OCI-LY1 (cell line): ENCODE measurements around the gene IQGAP3.

Experiments
- H2AFZ ChIP-seq: fragments of 200-600 bp; sonication (generic), shearing (Covaris generic); 2 replicates; pipeline ENCODE4 v1.6.0; 2014; ENCODE audit warnings: antibody characterized with exemption, mild to moderate bottlenecking, low read length
- H3F3A ChIP-seq: fragments of 200-600 bp; sonication (generic), shearing (Covaris generic); 2 replicates; pipeline ENCODE4 v1.6.0; 2014; ENCODE audit warnings: mild to moderate bottlenecking, antibody characterized with exemption, low read length, moderate library complexity; ENCODE audit not compliant: insufficient read depth
- H3K27ac ChIP-seq: fragments of 200-600 bp; sonication (generic); 2 replicates; pipeline ENCODE4 v1.5.1; 2014; ENCODE audit warnings: low read length, mixed run types, mild to moderate bottlenecking, low read depth; ENCODE audit not compliant: poor library complexity, severe bottlenecking
- H3K27me3 ChIP-seq: fragments of 200-600 bp; sonication (generic); 2 replicates; pipeline ENCODE4 v1.6.0; 2014; ENCODE audit warnings: antibody characterized with exemption, mild to moderate bottlenecking, low read length, moderate library complexity; ENCODE audit not compliant: insufficient read depth
- H3K36me3 ChIP-seq: fragments of 200-600 bp; sonication (generic); 2 replicates; pipeline ENCODE4 v1.6.1; 2014; ENCODE audit warnings: mild to moderate bottlenecking, antibody characterized with exemption, low read length, moderate library complexity, mixed read lengths; ENCODE audit not compliant: insufficient read depth
- H3K4me1 ChIP-seq: fragments of 200-600 bp; sonication (generic); 2 replicates; pipeline ENCODE4 v1.5.1; 2014; ENCODE audit warnings: mild to moderate bottlenecking, low read length, moderate library complexity; ENCODE audit not compliant: insufficient read depth, severe bottlenecking
- H3K4me2 ChIP-seq: fragments of 200-600 bp; sonication (generic), shearing (Covaris generic); 2 replicates; pipeline ENCODE4 v1.6.1; 2014; ENCODE audit warnings: low read length
- H3K4me3 ChIP-seq: fragments of 200-600 bp; sonication (generic); 2 replicates; pipeline ENCODE4 v1.5.1; 2014; ENCODE audit warnings: low read length, low read depth, mild to moderate bottlenecking, mixed read lengths; ENCODE audit not compliant: poor library complexity, severe bottlenecking
- H3K79me2 ChIP-seq: fragments of 200-600 bp; shearing (Covaris generic); 2 replicates; pipeline ENCODE4 v1.6.1; 2016; ENCODE audit warnings: mixed run types, low read length, mixed read lengths; ENCODE audit not compliant: insufficient read depth
- H3K9ac ChIP-seq: fragments of 200-600 bp; sonication (generic), shearing (Covaris generic); 2 replicates; pipeline ENCODE4 v1.6.1; 2014; ENCODE audit warnings: mild to moderate bottlenecking, low read length, mixed read lengths
- H3K9me2 ChIP-seq: fragments of 200-600 bp; sonication (generic), shearing (Covaris generic); 2 replicates; pipeline ENCODE4 v1.6.1; 2014; ENCODE audit warnings: low read depth, mild to moderate bottlenecking, low read length, mixed read lengths
- H3K9me3 ChIP-seq: fragments of 200-600 bp; shearing (Covaris generic); 2 replicates; pipeline ENCODE4 v1.6.1; 2014; ENCODE audit warnings: low read length, mixed read lengths
- H4K20me1 ChIP-seq: fragments of 200-600 bp; sonication (generic), shearing (Covaris generic); 2 replicates; pipeline ENCODE4 v1.6.0; 2016; ENCODE audit warnings: mild to moderate bottlenecking, low read length; ENCODE audit not compliant: insufficient read depth
- EZH2 ChIP-seq: fragments of 200-600 bp; sonication (generic), shearing (Covaris generic); IDR thresholded peaks from 2 replicates; pipeline ENCODE4 v1.8.0; 2017; ENCODE audit warnings: borderline replicate concordance, mixed run types, mild to moderate bottlenecking, antibody characterized with exemption, low read length, moderate library complexity, mixed read lengths
- TF ChIP-seq, protein P1 (sequence below): fragments of 200-600 bp; sonication (generic), shearing (Covaris generic); IDR thresholded peaks from 2 replicates; pipeline ENCODE4 v1.5.1; 2017; ENCODE audit warnings: mild to moderate bottlenecking, antibody characterized with exemption, low read length, moderate library complexity, mixed read lengths

IQGAP3 gene

DNA sequence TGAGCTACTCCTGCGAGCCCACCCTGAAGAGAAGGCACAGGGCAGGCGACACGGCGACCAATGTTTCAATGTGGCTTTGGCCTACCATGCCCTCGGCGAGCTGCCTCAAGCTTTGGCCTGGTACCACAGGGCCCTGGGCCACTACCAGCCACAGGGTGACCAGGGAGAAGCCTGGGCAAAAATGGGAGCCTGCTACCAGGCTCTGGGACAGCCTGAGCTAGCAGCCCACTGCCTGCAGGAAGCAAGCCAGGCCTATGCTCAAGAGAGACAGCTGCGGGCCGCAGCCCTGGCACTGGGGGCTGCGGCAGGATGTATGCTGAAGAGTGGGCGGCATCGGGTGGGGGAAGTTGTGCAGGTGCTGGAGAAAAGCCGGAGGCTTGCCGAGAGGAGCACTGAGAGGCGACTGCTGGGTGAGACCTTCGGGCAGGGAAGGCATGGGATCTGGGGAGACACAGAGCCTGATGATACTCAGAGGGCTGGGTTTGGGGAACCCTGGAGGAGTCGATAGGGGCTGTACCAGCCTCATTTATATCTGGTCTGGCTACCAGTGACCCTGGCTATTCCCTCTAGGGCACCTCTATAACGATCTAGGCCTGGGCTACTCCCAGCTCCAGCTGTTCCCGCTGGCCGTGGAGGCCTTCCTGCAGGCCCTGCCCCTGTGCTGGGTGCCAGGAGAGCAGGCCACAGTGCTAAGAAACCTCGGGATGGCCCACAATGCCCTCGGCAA lies 9.5 kb upstream of the IQGAP3 start:
- no peaks in the 10 kb centered on the region for H3K9me3 ChIP-seq
- H3K9ac ChIP-seq, result no peak overlapping the region
- H2AFZ ChIP-seq, result no peak overlapping the region
- no peaks in the 10 kb centered on the region for H3K27me3 ChIP-seq
- no peak for TF ChIP-seq EZH2
- TF ChIP-seq, protein P1, sequence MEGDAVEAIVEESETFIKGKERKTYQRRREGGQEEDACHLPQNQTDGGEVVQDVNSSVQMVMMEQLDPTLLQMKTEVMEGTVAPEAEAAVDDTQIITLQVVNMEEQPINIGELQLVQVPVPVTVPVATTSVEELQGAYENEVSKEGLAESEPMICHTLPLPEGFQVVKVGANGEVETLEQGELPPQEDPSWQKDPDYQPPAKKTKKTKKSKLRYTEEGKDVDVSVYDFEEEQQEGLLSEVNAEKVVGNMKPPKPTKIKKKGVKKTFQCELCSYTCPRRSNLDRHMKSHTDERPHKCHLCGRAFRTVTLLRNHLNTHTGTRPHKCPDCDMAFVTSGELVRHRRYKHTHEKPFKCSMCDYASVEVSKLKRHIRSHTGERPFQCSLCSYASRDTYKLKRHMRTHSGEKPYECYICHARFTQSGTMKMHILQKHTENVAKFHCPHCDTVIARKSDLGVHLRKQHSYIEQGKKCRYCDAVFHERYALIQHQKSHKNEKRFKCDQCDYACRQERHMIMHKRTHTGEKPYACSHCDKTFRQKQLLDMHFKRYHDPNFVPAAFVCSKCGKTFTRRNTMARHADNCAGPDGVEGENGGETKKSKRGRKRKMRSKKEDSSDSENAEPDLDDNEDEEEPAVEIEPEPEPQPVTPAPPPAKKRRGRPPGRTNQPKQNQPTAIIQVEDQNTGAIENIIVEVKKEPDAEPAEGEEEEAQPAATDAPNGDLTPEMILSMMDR, result no peak
- no peak overlapping the region for H3K4me2 ChIP-seq
- no peak overlapping the region for H3K27ac ChIP-seq
- no peaks in the 10 kb centered on the region for H3K79me2 ChIP-seq
- peaks cover 14% of the 10 kb centered on the region for H3K4me1 ChIP-seq
- H4K20me1 ChIP-seq, result no peaks in the 10 kb centered on the region
- no peaks in the 10 kb centered on the region for H3K36me3 ChIP-seq
- no peak overlapping the region for H3K4me3 ChIP-seq
- H3F3A ChIP-seq, result no peaks in the 10 kb centered on the region
- H3K9me2 ChIP-seq, result no peaks in the 10 kb centered on the region

DNA sequence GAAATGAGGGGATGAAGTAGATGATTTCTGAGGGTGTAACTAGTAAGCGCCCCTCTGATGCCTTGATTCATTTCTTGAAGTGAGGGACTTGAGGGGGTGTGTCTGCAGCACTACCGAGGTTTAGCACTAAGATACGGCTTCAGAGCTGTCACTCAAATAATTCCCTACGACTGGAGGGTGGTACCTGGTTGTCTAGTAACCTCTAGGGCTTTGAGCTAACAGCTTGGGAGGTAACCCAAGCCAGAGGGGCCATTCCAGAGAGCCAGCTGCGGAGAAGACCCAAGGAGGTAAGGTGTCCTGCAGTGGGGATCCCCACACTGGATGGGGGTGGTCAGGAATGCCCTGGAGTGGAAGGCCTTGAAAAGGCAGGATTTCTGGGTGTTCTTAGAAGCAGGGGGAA lies 7.1 kb upstream of the IQGAP3 start, which contains the start of gene TTC24:
TSS of gene TTC24 (plus strand) at position 252 of the 400 bp plus-strand sequence. CDS start 1,642 bp downstream, outside the sequence.
- H3K27me3 ChIP-seq, result no peaks in the 10 kb centered on the region
- no peak within 1 kb of the TSS for H3K9ac ChIP-seq
- H3F3A ChIP-seq, result no peaks in the 10 kb centered on the region
- no peaks in the 10 kb centered on the region for H3K9me2 ChIP-seq
- no peak within 1 kb of the TSS for H3K4me3 ChIP-seq
- H4K20me1 ChIP-seq, result no peaks in the 10 kb centered on the region
- no peaks in the 10 kb centered on the region for H3K36me3 ChIP-seq
- peaks cover 14% of the 10 kb centered on the region for H3K4me1 ChIP-seq
- no peaks in the 10 kb centered on the region for H3K79me2 ChIP-seq
- H3K4me2 ChIP-seq, result no peak within 1 kb of the TSS
- no peak within 1 kb of the TSS for H2AFZ ChIP-seq
- no peaks in the 10 kb centered on the region for H3K9me3 ChIP-seq
- no peak for TF ChIP-seq EZH2
- H3K27ac ChIP-seq, result no peak within 1 kb of the TSS

DNA sequence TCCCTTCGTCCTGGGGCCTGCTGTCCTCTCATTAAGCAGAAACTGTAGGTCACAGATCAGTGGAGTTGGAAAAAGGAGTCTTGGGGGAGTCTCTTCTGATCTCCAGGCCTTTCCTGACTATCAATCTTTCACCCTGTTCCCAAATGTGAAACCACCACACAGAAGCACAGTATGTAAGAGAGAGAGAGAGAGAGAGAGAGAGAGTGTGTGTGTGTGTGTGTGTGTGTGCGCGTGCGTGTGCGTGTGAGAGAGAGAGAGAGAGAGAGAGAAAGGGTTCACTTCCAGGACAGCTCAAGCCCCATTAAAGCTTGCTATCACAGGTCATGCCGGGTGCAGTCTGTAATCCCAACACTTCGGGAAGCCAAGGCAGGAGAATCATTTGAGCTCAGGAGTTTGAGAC lies 5.7 kb upstream of the IQGAP3 start:
- no peaks in the 10 kb centered on the region for H4K20me1 ChIP-seq
- H2AFZ ChIP-seq, result no peak overlapping the region
- H3K9me2 ChIP-seq, result no peaks in the 10 kb centered on the region
- no peaks in the 10 kb centered on the region for H3K27me3 ChIP-seq
- H3K9ac ChIP-seq, result no peak overlapping the region
- no peaks in the 10 kb centered on the region for H3K9me3 ChIP-seq
- no peak overlapping the region for H3K27ac ChIP-seq
- TF ChIP-seq, protein P1, result no peak
- no peak for TF ChIP-seq EZH2
- no peak overlapping the region for H3K4me3 ChIP-seq
- no peaks in the 10 kb centered on the region for H3K79me2 ChIP-seq
- no peaks in the 10 kb centered on the region for H3K36me3 ChIP-seq
- H3K4me2 ChIP-seq, result no peak overlapping the region
- no peaks in the 10 kb centered on the region for H3F3A ChIP-seq
- peaks cover 13% of the 10 kb centered on the region for H3K4me1 ChIP-seq

DNA sequence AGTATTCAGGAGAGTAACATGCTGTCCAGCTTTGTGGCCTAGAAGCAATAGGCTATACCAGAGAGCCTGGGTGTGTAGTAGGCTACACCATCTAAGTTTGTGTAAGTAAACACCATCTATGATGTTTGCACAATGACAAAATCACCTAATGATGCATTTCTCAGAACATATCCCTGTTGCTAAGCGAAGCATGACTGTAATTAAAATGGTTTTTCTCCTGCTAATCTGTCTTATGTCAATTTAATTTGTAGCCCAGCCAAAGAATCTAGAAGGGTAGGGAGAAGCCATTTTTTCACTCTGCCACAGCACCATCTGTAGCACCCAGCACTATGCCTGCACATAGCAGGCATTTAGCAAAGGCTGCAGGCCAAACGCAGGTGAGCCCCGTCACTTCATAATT lies 5.2 kb upstream of the IQGAP3 start:
- Histone ChIP-seq H3K9ac (no peak overlapping the region), H2AFZ (no peak overlapping the region), H3K27ac (no peak overlapping the region), H3K9me3 (no peaks in the 10 kb centered on the region), H3K9me2 (no peaks in the 10 kb centered on the region), H3K36me3 (no peaks in the 10 kb centered on the region), H3F3A (no peaks in the 10 kb centered on the region), H3K79me2 (no peaks in the 10 kb centered on the region), H3K27me3 (no peaks in the 10 kb centered on the region), H3K4me3 (no peak overlapping the region), H4K20me1 (no peaks in the 10 kb centered on the region), H3K4me2 (no peak overlapping the region), H3K4me1 (peaks cover 10% of the 10 kb centered on the region)
- no peak for TF ChIP-seq EZH2
- TF ChIP-seq, protein P1, result no peak
